ENCODE measurements around the gene VSTM4. TPM values are rescaled to one million over a fixed set of nuclear protein-coding genes. Genes with fewer than 3 reads are reported as not detected.

The VSTM4 gene
- total and polyA plus RNA-seq, 9 of the 15 experiments (the other 6 are each of a cell fraction or from before 2014, with no cell fraction given), result 1.0 to 7.9 (median 3.0) TPM

GRCh38 chr10:49058463-49059255, 56.7 kb downstream of the VSTM4 start:
- H3K27me3 ChIP-seq (ENCODE audit: control insufficient read depth in 2 of 2, insufficient read depth in 2 of 2, low read length in 2 of 2), result no peaks in the 10 kb centered on the region
- H3K4me1 ChIP-seq (replicated peaks in 1 of 2; ENCODE audit: control insufficient read depth in 2 of 2, insufficient read depth in 2 of 2, low read length in 2 of 2), result no peaks in the 10 kb centered on the region
- FAIRE-seq, result no peak
- no peak for ATAC-seq
- no peak for DNase-seq (ENCODE audit: extremely low read depth in 1 of 4, low spot score in 3 of 4)
- H3K9ac ChIP-seq (ENCODE audit: insufficient read depth in 1 of 2, low read depth in 2 of 2, low read length in 2 of 2), result no peak overlapping the region
- no peaks in the 10 kb centered on the region for H3K79me2 ChIP-seq (ENCODE audit: control insufficient read depth, insufficient read depth, low read length)
- H3K4me3 ChIP-seq, result no peak overlapping the region
- no peaks in the 10 kb centered on the region for H3K9me1 ChIP-seq (ENCODE audit: control insufficient read depth, insufficient read depth, low read length)
- BruUV-seq (replicated peaks), result no TSS peak
- WGBS (ENCODE audit: insufficient coverage, low coverage, missing lambda C conversion rate), result 36% methylated on average over 7 of the region's 7 CpGs
- in situ Hi-C loops (cut with MboI) (no loop called here), intact Hi-C loops (cut with micrococcal nuclease) (no loop called here)
- POLR2A ChIA-PET, result interaction anchor here (0.5 to 1.7 kb wide), 3 partner anchors 17 to 89 kb away, joined by 3 to 4 read pairs (median 3); no protein-coding TSS in a partner anchor
- H4K20me1 ChIP-seq (replicated peaks; ENCODE audit: control insufficient read depth, insufficient read depth, low read length), result no peaks in the 10 kb centered on the region
- CTCF ChIA-PET (ENCODE audit: low intra/inter-chr PET ratio), result interaction anchor here (0.7 kb wide), 1 partner anchor 224 kb away, joined by 3 read pairs; no protein-coding TSS in a partner anchor
- no peaks in the 10 kb centered on the region for H3K36me3 ChIP-seq (ENCODE audit: control insufficient read depth, insufficient read depth, low read length)
- no peak overlapping the region for H2AFZ ChIP-seq (ENCODE audit: low read depth, low read length)
- H3K9me3 ChIP-seq (replicated peaks; ENCODE audit: control insufficient read depth, insufficient read depth, low read depth, low read length), result 0 out of 2 replicates have a peak, but pooled peaks cover 2% of the 10 kb centered on the region
- no peak overlapping the region for H3K4me2 ChIP-seq (ENCODE audit: insufficient read depth, low read length)
- no peak overlapping the region for H3K27ac ChIP-seq (ENCODE audit: extremely low read depth, low read depth, low read length)
- TF ChIP-seq MIER1 (IDR thresholded peaks at IDR 0.05; ENCODE audit: low read depth), result no peak
- TF ChIP-seq, protein P1, sequence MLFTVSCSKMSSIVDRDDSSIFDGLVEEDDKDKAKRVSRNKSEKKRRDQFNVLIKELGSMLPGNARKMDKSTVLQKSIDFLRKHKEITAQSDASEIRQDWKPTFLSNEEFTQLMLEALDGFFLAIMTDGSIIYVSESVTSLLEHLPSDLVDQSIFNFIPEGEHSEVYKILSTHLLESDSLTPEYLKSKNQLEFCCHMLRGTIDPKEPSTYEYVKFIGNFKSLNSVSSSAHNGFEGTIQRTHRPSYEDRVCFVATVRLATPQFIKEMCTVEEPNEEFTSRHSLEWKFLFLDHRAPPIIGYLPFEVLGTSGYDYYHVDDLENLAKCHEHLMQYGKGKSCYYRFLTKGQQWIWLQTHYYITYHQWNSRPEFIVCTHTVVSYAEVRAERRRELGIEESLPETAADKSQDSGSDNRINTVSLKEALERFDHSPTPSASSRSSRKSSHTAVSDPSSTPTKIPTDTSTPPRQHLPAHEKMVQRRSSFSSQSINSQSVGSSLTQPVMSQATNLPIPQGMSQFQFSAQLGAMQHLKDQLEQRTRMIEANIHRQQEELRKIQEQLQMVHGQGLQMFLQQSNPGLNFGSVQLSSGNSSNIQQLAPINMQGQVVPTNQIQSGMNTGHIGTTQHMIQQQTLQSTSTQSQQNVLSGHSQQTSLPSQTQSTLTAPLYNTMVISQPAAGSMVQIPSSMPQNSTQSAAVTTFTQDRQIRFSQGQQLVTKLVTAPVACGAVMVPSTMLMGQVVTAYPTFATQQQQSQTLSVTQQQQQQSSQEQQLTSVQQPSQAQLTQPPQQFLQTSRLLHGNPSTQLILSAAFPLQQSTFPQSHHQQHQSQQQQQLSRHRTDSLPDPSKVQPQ (CRISPR knock-in tag; IDR thresholded peaks at IDR 0.05; ENCODE audit: borderline replicate concordance), result no peak
- TF ChIP-seq MBD1 (CRISPR knock-in tag; IDR thresholded peaks at IDR 0.05), result no peak
- no peak for TF ChIP-seq ERF (CRISPR knock-in tag; IDR thresholded peaks at IDR 0.05)
- no peak for TF ChIP-seq RBM34 (IDR thresholded peaks at IDR 0.05; ENCODE audit: borderline replicate concordance, insufficient read depth, low read length)
- TF ChIP-seq, protein P2, sequence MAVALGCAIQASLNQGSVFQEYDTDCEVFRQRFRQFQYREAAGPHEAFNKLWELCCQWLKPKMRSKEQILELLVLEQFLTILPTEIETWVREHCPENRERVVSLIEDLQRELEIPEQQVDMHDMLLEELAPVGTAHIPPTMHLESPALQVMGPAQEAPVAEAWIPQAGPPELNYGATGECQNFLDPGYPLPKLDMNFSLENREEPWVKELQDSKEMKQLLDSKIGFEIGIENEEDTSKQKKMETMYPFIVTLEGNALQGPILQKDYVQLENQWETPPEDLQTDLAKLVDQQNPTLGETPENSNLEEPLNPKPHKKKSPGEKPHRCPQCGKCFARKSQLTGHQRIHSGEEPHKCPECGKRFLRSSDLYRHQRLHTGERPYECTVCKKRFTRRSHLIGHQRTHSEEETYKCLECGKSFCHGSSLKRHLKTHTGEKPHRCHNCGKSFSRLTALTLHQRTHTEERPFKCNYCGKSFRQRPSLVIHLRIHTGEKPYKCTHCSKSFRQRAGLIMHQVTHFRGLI (CRISPR knock-in tag; IDR thresholded peaks at IDR 0.05), result no peak
- no peak for TF ChIP-seq CTCFL (IDR thresholded peaks at IDR 0.05; ENCODE audit: borderline replicate concordance, insufficient read depth, low read depth, low read length, poor library complexity, severe bottlenecking)
